Activated CD4-positive, alpha-beta T cell treated with anti-CD3 and anti-CD28 coated beads, Interleukin-2, amount 50 U/mL, for 1 hour (primary cell): ENCODE measurements around the gene P2RX7.
"Not testable (repeated sequence)": the region's sequence is repeated elsewhere in the genome, so short reads cannot be mapped to it uniquely, and the experiment has no call there.

Experiments used
- DNase-seq: peaks from one replicate; pipeline ENCODE4 v3.0.0-alpha.2; 2020

The P2RX7 gene

DNA sequence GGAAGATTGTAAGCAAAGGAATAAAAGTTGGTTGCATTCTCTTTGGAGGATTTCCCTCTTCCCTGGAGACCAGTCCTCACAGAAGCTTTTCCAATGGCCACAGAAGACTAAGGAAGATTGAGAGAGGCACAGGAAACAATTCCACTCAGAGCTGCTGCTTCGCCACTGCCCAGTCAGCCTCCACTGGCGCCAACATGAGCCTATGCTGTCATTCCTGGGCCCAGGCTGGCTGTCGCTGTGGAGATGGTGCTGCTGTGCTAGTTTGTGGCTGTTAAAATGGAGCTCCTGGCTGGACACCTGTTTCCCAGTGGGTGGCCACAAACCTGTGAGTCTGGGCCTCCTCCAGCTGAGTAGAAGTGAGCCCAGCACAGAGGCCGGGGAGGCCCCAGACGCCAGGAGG, 6.6 kb downstream of the P2RX7 start:
- no peak for DNase-seq

DNA sequence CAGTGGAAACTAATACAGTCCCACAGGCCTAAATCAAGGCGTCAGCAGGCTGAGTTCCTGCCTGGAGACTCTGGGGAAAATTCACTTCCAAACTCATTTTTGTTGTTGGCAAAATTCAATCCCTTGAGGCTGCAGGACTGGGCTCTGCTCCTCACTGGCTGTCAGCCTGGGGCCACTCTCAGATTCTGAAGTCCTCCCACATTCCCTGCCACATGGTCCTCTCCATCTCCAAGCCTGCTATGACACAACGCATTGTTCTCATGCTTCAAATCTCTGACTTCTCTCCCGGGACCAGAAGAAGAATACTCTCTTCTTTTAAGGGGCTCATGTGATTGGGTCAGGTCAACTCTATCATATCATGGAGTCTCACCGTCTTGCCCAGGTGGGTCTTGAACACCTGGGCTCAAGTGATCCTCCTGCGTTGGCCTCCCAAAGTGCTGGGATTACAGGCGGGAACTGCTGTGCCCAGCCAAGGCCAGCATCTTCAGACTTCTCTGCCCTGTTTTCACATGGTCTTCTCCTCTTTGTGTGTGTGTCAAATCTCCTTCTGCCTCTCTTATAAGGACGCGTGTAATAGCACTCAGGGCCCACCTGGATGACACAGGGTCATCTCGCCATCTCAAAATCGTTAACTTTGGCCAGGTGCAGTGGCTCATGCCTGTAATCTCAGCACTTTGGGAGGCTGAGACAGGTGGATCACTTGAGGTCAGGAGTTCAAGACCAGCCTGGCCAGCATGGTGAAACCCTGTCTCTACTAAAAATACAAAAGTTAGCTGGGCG, 9.7 kb downstream of the P2RX7 start:
- no peak for DNase-seq

GRCh38 chr12:121144416-121144914, 11.8 kb downstream of the P2RX7 start:
- DNase-seq, result no peak

DNA sequence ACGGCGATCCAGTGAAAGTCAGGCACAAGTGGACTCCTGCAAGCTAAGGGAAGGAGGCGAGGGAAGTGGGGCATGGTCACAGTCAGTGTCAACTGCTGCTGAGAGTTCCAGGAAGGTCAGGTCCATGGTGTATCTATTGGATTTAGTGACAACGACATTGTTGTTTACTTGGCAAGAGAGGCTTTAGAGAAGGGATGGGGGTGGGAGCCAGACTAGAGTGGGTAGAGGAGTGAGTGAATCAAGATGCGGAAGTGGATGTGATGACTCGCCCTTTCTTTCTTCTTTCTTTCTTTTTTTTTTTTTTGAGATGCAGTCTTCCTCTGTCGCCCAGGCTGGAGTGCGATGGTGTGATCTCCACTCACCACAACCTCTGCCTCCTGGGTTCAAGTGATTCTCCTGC, 12.5 kb downstream of the P2RX7 start:
- no peak for DNase-seq

GRCh38 chr12:121149289-121149688, 16.6 kb downstream of the P2RX7 start:
- not testable (repeated sequence) for DNase-seq

DNA sequence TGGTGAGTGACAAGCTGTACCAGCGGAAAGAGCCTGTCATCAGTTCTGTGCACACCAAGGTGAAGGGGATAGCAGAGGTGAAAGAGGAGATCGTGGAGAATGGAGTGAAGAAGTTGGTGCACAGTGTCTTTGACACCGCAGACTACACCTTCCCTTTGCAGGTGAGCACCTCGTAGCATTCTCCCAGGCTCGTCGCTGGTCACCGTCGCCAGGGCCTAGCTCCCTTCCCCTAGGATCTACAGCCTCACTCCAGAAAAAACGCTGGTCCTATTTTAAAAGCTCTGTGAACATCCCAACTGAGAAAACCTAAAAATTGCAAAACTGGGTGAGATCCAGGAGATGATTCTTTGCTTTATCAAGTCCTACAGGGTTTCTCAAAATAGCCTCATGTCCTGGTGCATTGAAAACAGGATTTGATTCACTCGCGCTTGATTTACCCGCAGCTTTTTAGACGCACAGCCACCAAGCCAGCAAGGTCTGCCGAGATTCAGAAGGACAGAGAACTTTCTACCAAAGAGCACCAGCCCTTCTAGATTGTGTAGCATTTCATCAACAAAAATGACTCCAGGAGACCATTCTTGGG, 22.2 kb downstream of the P2RX7 start:
- DNase-seq, result no peak

DNA sequence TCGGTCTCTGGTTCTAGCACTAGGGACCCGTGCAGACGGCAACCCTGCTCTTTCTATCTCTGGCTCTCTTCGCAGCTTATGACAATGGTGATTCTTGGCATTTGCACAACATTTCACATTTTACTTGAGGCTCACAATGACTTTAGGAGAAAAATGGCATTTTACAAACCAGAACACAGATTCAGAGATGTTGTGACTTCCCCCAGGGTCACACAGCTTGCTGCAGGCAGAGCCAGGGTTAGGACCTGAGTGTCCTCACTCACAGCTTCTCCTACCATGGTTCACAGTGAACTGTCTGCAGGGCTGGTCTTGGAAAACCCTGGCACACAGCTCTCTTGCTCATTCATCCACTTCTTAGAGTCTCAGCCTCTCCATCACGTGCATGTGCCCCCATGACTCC, 23.7 kb downstream of the P2RX7 start:
- DNase-seq, result no peak

DNA sequence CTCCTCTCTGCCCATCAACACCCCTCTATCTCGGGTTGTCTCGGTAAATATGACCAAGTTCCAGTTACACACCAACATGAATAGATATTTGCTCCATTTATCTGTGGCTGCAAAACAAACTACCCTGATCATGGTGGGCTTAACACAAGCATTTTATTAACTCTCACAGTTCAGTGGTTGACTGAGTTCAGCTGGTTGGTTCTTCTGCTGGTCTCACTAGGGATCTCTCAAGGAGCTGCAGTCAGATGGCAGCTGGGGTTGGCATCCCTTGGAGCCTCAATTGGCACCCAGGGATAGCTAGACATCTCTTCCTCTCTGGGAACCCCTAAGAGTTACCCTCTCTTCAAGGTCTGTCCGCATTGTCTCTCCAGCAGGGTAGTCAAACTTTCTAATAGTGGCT, 25.4 kb downstream of the P2RX7 start:
- no peak for DNase-seq

DNA sequence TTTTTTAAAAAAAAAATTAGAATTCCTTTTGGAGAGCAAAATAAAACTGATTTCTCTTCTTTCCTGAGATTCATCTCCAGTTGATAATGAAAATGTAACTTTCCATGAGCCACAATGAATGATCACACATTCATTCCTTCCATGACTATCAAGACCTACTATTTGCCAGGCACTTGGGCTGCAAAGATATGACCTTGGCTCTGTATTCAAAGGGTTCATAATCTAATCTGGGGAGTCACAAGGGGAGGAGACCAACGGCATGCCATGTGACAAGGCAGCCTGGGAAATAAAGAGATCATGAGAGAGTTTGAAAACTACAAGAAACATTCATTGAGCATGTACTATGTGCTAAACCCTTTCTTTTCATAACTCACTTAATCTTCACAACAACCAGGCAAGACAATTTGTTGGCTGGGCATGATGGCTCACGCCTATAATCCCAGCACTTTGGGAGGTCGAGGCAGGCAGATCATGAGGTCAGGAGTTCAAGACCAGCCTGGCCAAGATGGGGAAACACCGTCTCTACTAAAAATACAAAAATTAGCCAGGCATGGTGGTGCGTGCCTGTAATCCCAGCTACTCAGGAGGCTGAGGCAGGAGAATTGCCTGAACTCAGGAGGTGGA, 26.2 kb downstream of the P2RX7 start:
- not testable (repeated sequence) for DNase-seq

DNA sequence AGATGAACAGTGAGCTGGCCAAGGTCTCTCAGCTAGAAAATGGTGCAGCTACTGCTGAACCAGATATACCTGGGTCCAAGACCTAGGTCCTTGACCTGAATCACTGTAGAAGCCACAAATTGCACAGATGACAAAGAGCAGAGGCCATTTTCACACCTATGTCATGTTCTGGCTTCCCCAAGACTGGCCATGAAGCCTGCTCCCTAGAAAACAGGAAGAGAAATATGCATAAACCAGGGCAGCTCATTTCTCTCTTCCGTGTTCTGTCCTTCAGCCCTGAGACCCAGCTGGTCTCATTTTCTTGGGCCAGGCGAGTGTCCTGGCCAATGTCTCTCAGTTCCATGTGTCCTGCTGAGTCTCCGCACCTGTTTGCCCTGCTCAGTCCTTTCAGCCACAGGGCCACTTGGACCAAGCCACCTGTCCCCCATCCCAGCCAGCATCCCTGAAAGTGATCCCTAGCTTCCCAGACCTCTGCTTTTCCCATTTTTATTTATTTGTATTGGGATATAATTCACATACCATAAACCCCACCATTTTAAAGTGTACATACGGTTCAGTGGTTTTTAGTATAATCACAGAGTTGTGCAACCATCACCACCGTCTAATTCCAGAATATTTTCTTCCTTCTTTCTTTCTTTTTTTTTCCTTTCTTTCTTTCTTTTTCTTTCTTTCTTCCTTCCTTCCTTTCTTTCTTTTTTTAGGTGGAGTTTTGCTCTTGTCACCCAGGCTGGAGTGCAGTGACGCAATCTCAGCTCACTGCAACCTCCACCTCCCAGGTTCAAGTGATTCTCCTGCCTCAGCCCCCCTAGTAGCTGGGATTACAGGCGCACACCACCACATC, 27.0 kb downstream of the P2RX7 start:
- DNase-seq, result no peak

GRCh38 chr12:121162384-121162783, 29.7 kb downstream of the P2RX7 start:
- DNase-seq, result no peak

- DNase-seq, result no peak
Observed at GRCh38 chr12:121162985-121163384, 30.3 kb downstream of the P2RX7 start.

DNA sequence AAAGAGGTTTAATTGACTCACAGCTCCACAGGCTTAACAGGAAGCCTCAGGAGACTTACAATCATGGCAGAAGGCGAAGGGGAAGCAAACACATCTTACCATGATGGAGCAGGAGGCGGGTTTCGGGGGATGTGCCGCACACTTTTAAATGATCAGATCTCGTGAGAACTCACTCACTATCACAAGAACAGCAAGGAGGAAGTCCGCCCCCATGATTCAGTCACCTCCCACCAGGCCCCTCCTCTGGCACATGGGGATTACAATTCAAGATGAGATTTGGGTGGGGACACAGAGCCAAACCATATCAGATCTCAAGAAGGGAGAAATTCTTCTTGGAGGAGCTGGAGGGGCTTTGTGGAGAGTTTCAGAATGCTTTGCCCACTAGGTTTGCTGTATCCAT, 32.2 kb downstream of the P2RX7 start:
- not testable (repeated sequence) for DNase-seq

GRCh38 chr12:121165316-121165715, 32.6 kb downstream of the P2RX7 start:
- no peak for DNase-seq

- DNase-seq, result no peak
Observed at GRCh38 chr12:121166356-121166755, 33.7 kb downstream of the P2RX7 start.

DNA sequence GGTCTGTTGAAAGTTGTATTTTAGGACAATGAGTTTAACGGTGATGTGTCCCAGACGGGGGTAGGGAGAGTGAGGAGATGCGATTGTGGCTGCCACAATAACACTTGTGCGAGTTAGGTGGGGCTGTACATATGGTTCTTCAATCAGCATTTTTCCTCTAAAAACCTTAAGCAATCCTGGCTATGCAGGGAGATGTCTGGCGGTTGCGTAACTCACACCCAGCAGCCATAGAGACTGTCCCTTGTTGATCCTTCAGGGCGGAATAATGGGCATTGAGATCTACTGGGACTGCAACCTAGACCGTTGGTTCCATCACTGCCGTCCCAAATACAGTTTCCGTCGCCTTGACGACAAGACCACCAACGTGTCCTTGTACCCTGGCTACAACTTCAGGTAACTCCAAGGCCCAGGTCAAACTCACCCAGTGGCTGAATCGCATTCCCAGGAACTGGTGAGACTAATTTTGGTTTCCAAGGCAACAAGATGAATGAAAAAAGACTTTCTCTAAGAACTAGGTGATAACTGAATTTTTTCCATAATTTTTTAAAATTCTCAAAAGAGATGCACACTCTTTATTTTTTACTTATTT, 34.6 kb downstream of the P2RX7 start:
- DNase-seq, result no peak

- DNase-seq, result no peak
Observed at GRCh38 chr12:121167951-121168350, 35.3 kb downstream of the P2RX7 start.

GRCh38 chr12:121170151-121170550, 37.5 kb downstream of the P2RX7 start:
- no peak for DNase-seq

- no peak for DNase-seq
Observed at GRCh38 chr12:121170611-121171260, 38.1 kb downstream of the P2RX7 start.

DNA sequence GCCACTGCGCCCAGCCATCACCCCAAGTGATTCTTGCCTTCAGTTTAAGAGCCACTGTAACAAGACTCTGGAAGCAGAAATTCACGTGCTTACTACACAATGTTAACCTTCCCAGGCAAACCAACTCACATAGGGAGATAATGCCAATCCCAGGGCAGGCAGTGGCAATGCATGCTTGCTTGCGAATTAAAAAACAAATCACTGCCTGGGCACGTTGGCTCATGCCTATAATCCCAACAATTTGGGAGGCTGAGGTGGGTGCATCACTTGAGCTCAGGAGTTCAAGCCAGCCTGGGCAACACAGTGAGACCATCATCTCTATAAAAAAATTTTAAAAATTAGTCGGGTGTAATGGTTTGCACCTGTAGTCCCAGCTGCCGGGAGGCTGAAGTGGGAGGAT, 39.5 kb downstream of the P2RX7 start:
- DNase-seq, result no peak

GRCh38 chr12:121175383-121176119, 42.9 kb downstream of the P2RX7 start:
- DNase-seq, result no peak
